ENCODE data around the gene ZNF567. TPM values are rescaled to one million over a fixed set of nuclear protein-coding genes. Genes with fewer than 3 reads are reported as not detected.

The ZNF567 gene
- total RNA-seq, 2 experiments from 2014 or later, result 7.3 to 7.6 TPM

- H3K36me3 ChIP-seq (ENCODE audit: insufficient read depth, low read length), result peaks cover 11% of the 10 kb centered on the region
- Mint-ChIP-seq H3K36me3 (ENCODE audit: low read depth) (peaks cover 70% of the 10 kb centered on the region), H3K27ac (no peak overlapping the region), H3K4me3 (no peak overlapping the region), H3K4me1 (ENCODE audit: low read depth) (peaks cover 16% of the 10 kb centered on the region), H3K27me3 (no peaks in the 10 kb centered on the region), H3K9me3 (peaks cover 19% of the 10 kb centered on the region)
- H3K27ac ChIP-seq (ENCODE audit: low read depth in 1 of 2, low read length in 2 of 2), result no peak overlapping the region
- POLR2A ChIA-PET, result no interaction called here
- TF ChIP-seq, protein P1, sequence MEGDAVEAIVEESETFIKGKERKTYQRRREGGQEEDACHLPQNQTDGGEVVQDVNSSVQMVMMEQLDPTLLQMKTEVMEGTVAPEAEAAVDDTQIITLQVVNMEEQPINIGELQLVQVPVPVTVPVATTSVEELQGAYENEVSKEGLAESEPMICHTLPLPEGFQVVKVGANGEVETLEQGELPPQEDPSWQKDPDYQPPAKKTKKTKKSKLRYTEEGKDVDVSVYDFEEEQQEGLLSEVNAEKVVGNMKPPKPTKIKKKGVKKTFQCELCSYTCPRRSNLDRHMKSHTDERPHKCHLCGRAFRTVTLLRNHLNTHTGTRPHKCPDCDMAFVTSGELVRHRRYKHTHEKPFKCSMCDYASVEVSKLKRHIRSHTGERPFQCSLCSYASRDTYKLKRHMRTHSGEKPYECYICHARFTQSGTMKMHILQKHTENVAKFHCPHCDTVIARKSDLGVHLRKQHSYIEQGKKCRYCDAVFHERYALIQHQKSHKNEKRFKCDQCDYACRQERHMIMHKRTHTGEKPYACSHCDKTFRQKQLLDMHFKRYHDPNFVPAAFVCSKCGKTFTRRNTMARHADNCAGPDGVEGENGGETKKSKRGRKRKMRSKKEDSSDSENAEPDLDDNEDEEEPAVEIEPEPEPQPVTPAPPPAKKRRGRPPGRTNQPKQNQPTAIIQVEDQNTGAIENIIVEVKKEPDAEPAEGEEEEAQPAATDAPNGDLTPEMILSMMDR (IDR thresholded peaks at IDR 0.05), result no peak
- CTCF ChIA-PET, result no interaction called here
- H3K4me1 ChIP-seq (ENCODE audit: insufficient read depth, low read length), result peaks cover 12% of the 10 kb centered on the region
- intact Hi-C loops (cut with DNase I, micrococcal nuclease), result no loop called here
- ATAC-seq (ENCODE audit: poor library complexity) (no peak), DNase-seq (no peak)
- H3K9me3 ChIP-seq (ENCODE audit: control insufficient read depth in 1 of 2, insufficient read depth in 1 of 2, low read length in 2 of 2), result peaks cover 40 to 56% of the 10 kb centered on the region in 2 experiments
- H3K27me3 ChIP-seq (ENCODE audit: control insufficient read depth in 1 of 2, insufficient read depth in 2 of 2, low read length in 2 of 2), result no peaks in the 10 kb centered on the region
- no peak overlapping the region for H3K4me3 ChIP-seq (ENCODE audit: low read length)
Observed at GRCh38 chr19:36672368-36672767, 15.0 kb upstream of the ZNF567 start.

GRCh38 chr19:36674201-36674600, 13.2 kb upstream of the ZNF567 start:
- Mint-ChIP-seq H3K4me3 (no peak overlapping the region), H3K4me1 (ENCODE audit: low read depth) (peaks cover 4% of the 10 kb centered on the region), H3K9me3 (peaks cover 16% of the 10 kb centered on the region), H3K27ac (no peak overlapping the region), H3K27me3 (no peaks in the 10 kb centered on the region), H3K36me3 (ENCODE audit: low read depth) (peaks cover 75% of the 10 kb centered on the region)
- intact Hi-C loops (cut with DNase I, micrococcal nuclease), result no loop called here
- ChIA-PET POLR2A (no interaction called here), CTCF (no interaction called here)
- TF ChIP-seq, protein P1 (IDR thresholded peaks at IDR 0.05), result no peak
- peaks cover 19% of the 10 kb centered on the region for H3K36me3 ChIP-seq (ENCODE audit: insufficient read depth, low read length)
- no peak for DNase-seq
- no peaks in the 10 kb centered on the region for H3K4me1 ChIP-seq (ENCODE audit: insufficient read depth, low read length)
- H3K9me3 ChIP-seq (ENCODE audit: control insufficient read depth in 1 of 2, insufficient read depth in 1 of 2, low read length in 2 of 2), result peaks cover 54 to 58% of the 10 kb centered on the region in 2 experiments
- no peak overlapping the region for H3K27ac ChIP-seq (ENCODE audit: low read depth in 1 of 2, low read length in 2 of 2)
- H3K27me3 ChIP-seq (ENCODE audit: control insufficient read depth in 1 of 2, insufficient read depth in 2 of 2, low read length in 2 of 2), result no peaks in the 10 kb centered on the region
- no peak overlapping the region for H3K4me3 ChIP-seq (ENCODE audit: low read length)
- ATAC-seq (ENCODE audit: poor library complexity), result no peak

- peaks cover 10% of the 10 kb centered on the region for H3K36me3 ChIP-seq (ENCODE audit: insufficient read depth, low read length)
- Mint-ChIP-seq H3K9me3 (peaks cover 10% of the 10 kb centered on the region), H3K27me3 (no peaks in the 10 kb centered on the region), H3K36me3 (ENCODE audit: low read depth) (peaks cover 76% of the 10 kb centered on the region), H3K27ac (no peak overlapping the region), H3K4me3 (no peak overlapping the region), H3K4me1 (ENCODE audit: low read depth) (peaks cover under 1% of the 10 kb centered on the region)
- POLR2A ChIA-PET, result no interaction called here
- ATAC-seq (ENCODE audit: poor library complexity), result no peak
- TF ChIP-seq, protein P1 (IDR thresholded peaks at IDR 0.05), result no peak
- CTCF ChIA-PET, result no interaction called here
- H3K4me3 ChIP-seq (ENCODE audit: low read length), result no peak overlapping the region
- H3K27ac ChIP-seq (ENCODE audit: low read depth in 1 of 2, low read length in 2 of 2), result no peak overlapping the region
- DNase-seq, result no peak
- H3K4me1 ChIP-seq (ENCODE audit: insufficient read depth, low read length), result no peaks in the 10 kb centered on the region
- no peaks in the 10 kb centered on the region for H3K27me3 ChIP-seq (ENCODE audit: control insufficient read depth in 1 of 2, insufficient read depth in 2 of 2, low read length in 2 of 2)
- intact Hi-C loops (cut with DNase I, micrococcal nuclease), result no loop called here
- H3K9me3 ChIP-seq (ENCODE audit: control insufficient read depth in 1 of 2, insufficient read depth in 1 of 2, low read length in 2 of 2), result peaks cover 29 to 44% of the 10 kb centered on the region in 2 experiments
Observed at GRCh38 chr19:36679455-36679854, 8.0 kb upstream of the ZNF567 start.

All from CD4-positive, alpha-beta T cell (primary cell).